Measurements from ENCODE around the gene SORCS3.

DNA sequence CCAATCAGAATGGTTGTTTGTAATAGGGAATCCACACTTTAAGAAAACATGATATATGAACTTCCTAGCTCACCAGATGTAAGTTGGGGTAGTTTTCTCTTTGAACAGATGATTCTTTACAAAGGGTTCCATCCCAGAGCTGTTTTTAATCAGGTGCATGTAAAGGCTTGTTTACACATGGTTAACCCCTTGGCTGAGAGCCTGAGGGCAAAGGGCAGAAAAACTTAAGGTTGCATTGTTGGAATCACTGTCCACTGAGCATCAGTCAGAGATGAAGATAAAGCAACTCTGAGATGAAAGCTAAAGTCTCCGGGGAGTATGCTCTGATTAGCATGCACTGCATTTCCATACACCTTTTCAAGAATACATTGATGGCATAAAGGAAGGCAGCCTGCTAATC lies 518.2 kb downstream of the SORCS3 start:
- TF ChIP-seq CTCF (IDR thresholded peaks at IDR 0.05), result no peak
- TF ChIP-seq, protein P1, sequence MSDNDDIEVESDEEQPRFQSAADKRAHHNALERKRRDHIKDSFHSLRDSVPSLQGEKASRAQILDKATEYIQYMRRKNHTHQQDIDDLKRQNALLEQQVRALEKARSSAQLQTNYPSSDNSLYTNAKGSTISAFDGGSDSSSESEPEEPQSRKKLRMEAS (CRISPR knock-in tag; IDR thresholded peaks at IDR 0.05), result no peak
- TF ChIP-seq JAZF1 (CRISPR knock-in tag; IDR thresholded peaks at IDR 0.05), result no peak
- TF ChIP-seq, protein P2, sequence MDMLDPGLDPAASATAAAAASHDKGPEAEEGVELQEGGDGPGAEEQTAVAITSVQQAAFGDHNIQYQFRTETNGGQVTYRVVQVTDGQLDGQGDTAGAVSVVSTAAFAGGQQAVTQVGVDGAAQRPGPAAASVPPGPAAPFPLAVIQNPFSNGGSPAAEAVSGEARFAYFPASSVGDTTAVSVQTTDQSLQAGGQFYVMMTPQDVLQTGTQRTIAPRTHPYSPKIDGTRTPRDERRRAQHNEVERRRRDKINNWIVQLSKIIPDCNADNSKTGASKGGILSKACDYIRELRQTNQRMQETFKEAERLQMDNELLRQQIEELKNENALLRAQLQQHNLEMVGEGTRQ (CRISPR knock-in tag; IDR thresholded peaks at IDR 0.05), result no peak
- no peak for TF ChIP-seq ATF3 (CRISPR knock-in tag; conservative IDR thresholded peaks at IDR 0.05)
- TF ChIP-seq CREB1 (CRISPR knock-in tag; IDR thresholded peaks at IDR 0.05), result no peak
- no peak for TF ChIP-seq ETV6 (CRISPR knock-in tag; IDR thresholded peaks at IDR 0.05)
- no peak for TF ChIP-seq NFYB (CRISPR knock-in tag; conservative IDR thresholded peaks at IDR 0.05; ENCODE audit: low read depth)
- TF ChIP-seq NR3C1 (CRISPR knock-in tag; conservative IDR thresholded peaks at IDR 0.05; ENCODE audit: low read depth), result no peak
- TF ChIP-seq RELA (CRISPR knock-in tag; IDR thresholded peaks at IDR 0.05; ENCODE audit: borderline replicate concordance), result no peak
- no peak for TF ChIP-seq ZNF121 (CRISPR knock-in tag; IDR thresholded peaks at IDR 0.05)
- TF ChIP-seq JUN (CRISPR knock-in tag; IDR thresholded peaks at IDR 0.05), result no peak

Data from WTC11 (cell line).